H9 (cell line): ENCODE data around the gene FXN. TPM values are rescaled to one million over a fixed set of nuclear protein-coding genes. Genes with fewer than 3 reads are reported as not detected.

Experiments
- DNase-seq: peaks from one replicate; pipeline ENCODE4 v3.0.0-alpha.2; 2017
- H2AFZ ChIP-seq: one replicate; pipeline ENCODE4 v1.6.1; 2013; ENCODE audit warnings: mild to moderate bottlenecking, low read length, control low read depth, moderate library complexity
- H2AK5ac ChIP-seq: 2 replicates; pipeline ENCODE4 v1.6.1; 2013; ENCODE audit warnings: low read length, control low read depth, mixed read lengths; ENCODE audit not compliant: insufficient read length
- H2BK120ac ChIP-seq: one replicate; pipeline ENCODE4 v1.6.1; 2013; ENCODE audit warnings: low read depth, mild to moderate bottlenecking, low read length, control low read depth, inconsistent platforms; ENCODE audit not compliant: poor library complexity, severe bottlenecking
- H2BK12ac ChIP-seq: 2 replicates; pipeline ENCODE4 v1.6.1; 2013; ENCODE audit warnings: low read length, control low read depth, mixed read lengths, low read depth; ENCODE audit not compliant: insufficient read length
- H2BK15ac ChIP-seq: 2 replicates; pipeline ENCODE4 v1.6.1; 2013; ENCODE audit warnings: low read depth, low read length, control low read depth
- H2BK20ac ChIP-seq: one replicate; pipeline ENCODE4 v1.6.1; 2013; ENCODE audit warnings: low read depth, mild to moderate bottlenecking, low read length, control low read depth, inconsistent platforms; ENCODE audit not compliant: poor library complexity, severe bottlenecking
- H2BK5ac ChIP-seq: 2 replicates; pipeline ENCODE4 v1.6.1; 2013; ENCODE audit warnings: low read length, control low read depth, mixed read lengths; ENCODE audit not compliant: insufficient read length
- H3K14ac ChIP-seq: 2 replicates; pipeline ENCODE4 v1.6.1; 2013; ENCODE audit warnings: low read length, control low read depth; ENCODE audit not compliant: insufficient read depth
- H3K18ac ChIP-seq: 2 replicates; pipeline ENCODE4 v1.6.1; 2013; ENCODE audit warnings: low read depth, mild to moderate bottlenecking, mixed read lengths, low read length, control low read depth; ENCODE audit not compliant: insufficient read length
- H3K23ac ChIP-seq: 2 replicates; pipeline ENCODE4 v1.6.1; 2013; ENCODE audit warnings: low read length, control low read depth, mixed read lengths, low read depth; ENCODE audit not compliant: insufficient read length
- H3K23me2 ChIP-seq: 2 replicates; pipeline ENCODE4 v1.6.1; 2013; ENCODE audit warnings: low read depth, mild to moderate bottlenecking, mixed read lengths, low read length, control low read depth; ENCODE audit not compliant: insufficient read length, poor library complexity, severe bottlenecking
- H3K27ac ChIP-seq: 2 replicates; pipeline ENCODE4 v1.5.1; 2013; ENCODE audit warnings: low read length, control low read depth, mixed read lengths, low read depth; ENCODE audit not compliant: insufficient read length
- H3K27me3 ChIP-seq: 2 replicates; pipeline ENCODE4 v1.6.1; 2013; ENCODE audit warnings: low read length, control low read depth, inconsistent platforms; ENCODE audit not compliant: insufficient read depth
- H3K4ac ChIP-seq: 2 replicates; pipeline ENCODE4 v1.6.1; 2013; ENCODE audit warnings: low read depth, mild to moderate bottlenecking, control low read depth, inconsistent platforms, low read length, moderate library complexity
- H3K4me1 ChIP-seq: 2 replicates; pipeline ENCODE4 v1.6.1; 2013; ENCODE audit warnings: low read length, control low read depth, inconsistent platforms; ENCODE audit not compliant: insufficient read depth
- H3K4me2 ChIP-seq: 2 replicates; pipeline ENCODE4 v1.6.1; 2013; ENCODE audit warnings: low read length, control low read depth, mixed read lengths; ENCODE audit not compliant: insufficient read length, insufficient read depth
- H3K56ac ChIP-seq: 2 replicates; pipeline ENCODE4 v1.6.1; 2013; ENCODE audit warnings: low read depth, mild to moderate bottlenecking, mixed read lengths, low read length, control low read depth; ENCODE audit not compliant: insufficient read length
- H3K79me1 ChIP-seq: 2 replicates; pipeline ENCODE4 v1.6.1; 2013; ENCODE audit warnings: low read depth, mild to moderate bottlenecking, moderate library complexity, low read length, control low read depth, inconsistent platforms; ENCODE audit not compliant: insufficient read depth, poor library complexity, severe bottlenecking
- H3K79me2 ChIP-seq: 2 replicates; pipeline ENCODE4 v1.6.1; 2013; ENCODE audit warnings: low read length, control low read depth, inconsistent platforms; ENCODE audit not compliant: insufficient read depth
- H3K9ac ChIP-seq: 2 replicates; pipeline ENCODE4 v1.6.1; 2013; ENCODE audit warnings: low read length, control low read depth, mixed read lengths; ENCODE audit not compliant: insufficient read length; ENCODE audit errors: extremely low read depth
- H3K9me3 ChIP-seq: one replicate; pipeline ENCODE4 v1.6.1; 2013; ENCODE audit warnings: low read depth, low read length, inconsistent platforms; ENCODE audit not compliant: control insufficient read depth
- H3T11ph ChIP-seq: one replicate; pipeline ENCODE4 v1.6.1; 2013; ENCODE audit warnings: mild to moderate bottlenecking, low read length, control low read depth, inconsistent platforms
- H4K20me1 ChIP-seq: one replicate; pipeline ENCODE4 v1.6.1; 2013; ENCODE audit not compliant: control insufficient read depth, insufficient read length, insufficient read depth
- H4K5ac ChIP-seq: 2 replicates; pipeline ENCODE4 v1.6.1; 2013; ENCODE audit warnings: low read depth, mild to moderate bottlenecking, mixed read lengths, low read length, control low read depth; ENCODE audit not compliant: insufficient read length
- H4K8ac ChIP-seq: replicated peaks from 2 replicates; pipeline ENCODE4 v1.6.1; 2013; ENCODE audit warnings: low read length, control low read depth, mixed read lengths, low read depth; ENCODE audit not compliant: insufficient read length
- H4K91ac ChIP-seq: 2 replicates; pipeline ENCODE4 v1.6.1; 2013; ENCODE audit warnings: low read depth, mild to moderate bottlenecking, moderate library complexity, mixed read lengths, low read length, control low read depth; ENCODE audit not compliant: insufficient read length
- H3K27ac Mint-ChIP-seq, 3 experiments: 2 replicates in 2 of 3; 3 replicates in 1 of 3; pipeline ENCODE4 v1.8.0; 2020 to 2021; ENCODE audit warnings: mixed read lengths in 3 of 3, mild to moderate bottlenecking in 1 of 3, moderate library complexity in 1 of 3
- H3K27me3 Mint-ChIP-seq: 2 replicates; pipeline ENCODE4 v1.8.0; 2021; ENCODE audit warnings: low read depth, mild to moderate bottlenecking, moderate library complexity, mixed read lengths
- H3K36me3 Mint-ChIP-seq, 3 experiments: 2 replicates in 2 of 3; 3 replicates in 1 of 3; pipeline ENCODE4 v1.8.0; 2020 to 2021; ENCODE audit warnings: low read depth in 3 of 3, mixed read lengths in 3 of 3; ENCODE audit not compliant: insufficient read depth in 1 of 3
- H3K4me1 Mint-ChIP-seq, 2 experiments: 2 replicates each; pipeline ENCODE4 v1.8.0; 2020; ENCODE audit warnings: mixed read lengths in 2 of 2
- H3K4me3 Mint-ChIP-seq, 2 experiments: 2 replicates in 1 of 2; 3 replicates in 1 of 2; pipeline ENCODE4 v1.8.0; 2020 to 2021; ENCODE audit warnings: mild to moderate bottlenecking in 2 of 2, mixed read lengths in 2 of 2, moderate library complexity in 1 of 2
- H3K9me3 Mint-ChIP-seq, 2 experiments: 2 replicates in 1 of 2; 3 replicates in 1 of 2; pipeline ENCODE4 v1.8.0; 2020; ENCODE audit warnings: mild to moderate bottlenecking in 2 of 2, mixed read lengths in 2 of 2, moderate library complexity in 1 of 2
- WGBS: extraction: QIAGEN DNeasy Blood & Tissue Kit; methylation state at CpG from one replicate; pipeline ENCODE4 v1.1.7; 2013; ENCODE audit warnings: missing lambda C conversion rate, low lambda C conversion rate, mixed read lengths; ENCODE audit not compliant: insufficient read length; ENCODE audit errors: extremely low coverage; 5-methylcytosine and 5-hydroxymethylcytosine counted together
- total RNA-seq: library from RNA; stranded (reverse); gene quantifications from 2 replicates; pipeline ENCODE4 v1.2.1, GENCODE V29; 2021
- TF ChIP-seq, protein P1 (sequence below): fragments of 200-600 bp; sonication (generic); conservative IDR thresholded peaks from 3 replicates; pipeline ENCODE4 v1.8.0; 2021; ENCODE audit warnings: antibody characterized with exemption, mild to moderate bottlenecking

FXN gene
- total RNA-seq, 1 experiment from 2014 or later, result 34.4 TPM

- no peak overlapping the region for H2AK5ac ChIP-seq
- no CpG with 5 or more reads among the region's 1 CpG for WGBS
- no peaks in the 10 kb centered on the region for H3K4me1 ChIP-seq
- H3K27ac Mint-ChIP-seq, result no peak overlapping the region
- no peaks in the 10 kb centered on the region for H4K20me1 ChIP-seq
- H2BK120ac ChIP-seq, result no peak overlapping the region
- no peak overlapping the region for H4K8ac ChIP-seq
- H3K23me2 ChIP-seq, result peaks cover 1% of the 10 kb centered on the region
- TF ChIP-seq, protein P1, sequence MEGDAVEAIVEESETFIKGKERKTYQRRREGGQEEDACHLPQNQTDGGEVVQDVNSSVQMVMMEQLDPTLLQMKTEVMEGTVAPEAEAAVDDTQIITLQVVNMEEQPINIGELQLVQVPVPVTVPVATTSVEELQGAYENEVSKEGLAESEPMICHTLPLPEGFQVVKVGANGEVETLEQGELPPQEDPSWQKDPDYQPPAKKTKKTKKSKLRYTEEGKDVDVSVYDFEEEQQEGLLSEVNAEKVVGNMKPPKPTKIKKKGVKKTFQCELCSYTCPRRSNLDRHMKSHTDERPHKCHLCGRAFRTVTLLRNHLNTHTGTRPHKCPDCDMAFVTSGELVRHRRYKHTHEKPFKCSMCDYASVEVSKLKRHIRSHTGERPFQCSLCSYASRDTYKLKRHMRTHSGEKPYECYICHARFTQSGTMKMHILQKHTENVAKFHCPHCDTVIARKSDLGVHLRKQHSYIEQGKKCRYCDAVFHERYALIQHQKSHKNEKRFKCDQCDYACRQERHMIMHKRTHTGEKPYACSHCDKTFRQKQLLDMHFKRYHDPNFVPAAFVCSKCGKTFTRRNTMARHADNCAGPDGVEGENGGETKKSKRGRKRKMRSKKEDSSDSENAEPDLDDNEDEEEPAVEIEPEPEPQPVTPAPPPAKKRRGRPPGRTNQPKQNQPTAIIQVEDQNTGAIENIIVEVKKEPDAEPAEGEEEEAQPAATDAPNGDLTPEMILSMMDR, result no peak
- H3K23ac ChIP-seq, result no peak overlapping the region
- H4K5ac ChIP-seq, result no peak overlapping the region
- H2BK20ac ChIP-seq, result no peak overlapping the region
- peaks cover 4 to 6% (median 6%) of the 10 kb centered on the region in 3 experiments; a peak in 6 of 7 replicates for H3K36me3 Mint-ChIP-seq
- no peak overlapping the region for H3K56ac ChIP-seq
- no peaks in the 10 kb centered on the region for H3K79me1 ChIP-seq
- H3K4me2 ChIP-seq, result no peak overlapping the region
- H3K14ac ChIP-seq, result no peak overlapping the region
- no peak overlapping the region for H2AFZ ChIP-seq
- no peaks in the 10 kb centered on the region for H3K27me3 ChIP-seq
- no peak overlapping the region for H2BK12ac ChIP-seq
- no peak overlapping the region for H3K4me3 Mint-ChIP-seq
- no peak overlapping the region for H2BK15ac ChIP-seq
- peaks cover 6 to 7% of the 10 kb centered on the region in 2 experiments; a peak in 4 of 5 replicates for H3K9me3 Mint-ChIP-seq
- H3K4ac ChIP-seq, result no peak overlapping the region
- H3K9ac ChIP-seq, result no peak overlapping the region
- no peaks in the 10 kb centered on the region for H3K27me3 Mint-ChIP-seq
- H3K79me2 ChIP-seq, result no peaks in the 10 kb centered on the region
- H3K27ac ChIP-seq, result no peak overlapping the region
- H3T11ph ChIP-seq, result no peak overlapping the region
- no peak overlapping the region for H2BK5ac ChIP-seq
- H4K91ac ChIP-seq, result no peak overlapping the region
- peaks cover 4% of the 10 kb centered on the region for H3K9me3 ChIP-seq
- no peak for DNase-seq
- H3K18ac ChIP-seq, result no peak overlapping the region
- H3K4me1 Mint-ChIP-seq, result peaks cover 4 to 16% of the 10 kb centered on the region in 2 experiments
Measured at GRCh38 chr9:69030851-69031645, 4.5 kb upstream of the FXN start.
